Hepatocyte (in vitro differentiated cells): Measurements from ENCODE around the gene AGO3. TPM values are rescaled to one million over a fixed set of nuclear protein-coding genes. Genes with fewer than 3 reads are reported as not detected.
"Not testable (repeated sequence)": the region's sequence is repeated elsewhere in the genome, so short reads cannot be mapped to it uniquely, and the experiment has no call there.

Source experiments
- DNase-seq: peaks from one replicate; pipeline ENCODE4 v3.0.0-alpha.2; 2016; ENCODE audit warnings: low spot score
- H2AFZ ChIP-seq: fragments of 200-600 bp; sonication (generic); 2 replicates; pipeline ENCODE4 v1.6.0; 2016; ENCODE audit warnings: antibody characterized with exemption, mild to moderate bottlenecking
- H3K27ac ChIP-seq: fragments of 200-600 bp; sonication (generic); 2 replicates; pipeline ENCODE4 v1.5.1; 2016; ENCODE audit warnings: mild to moderate bottlenecking
- H3K27me3 ChIP-seq: fragments of 200-600 bp; sonication (generic); 2 replicates; pipeline ENCODE4 v1.6.1; 2016
- H3K36me3 ChIP-seq: fragments of 200-600 bp; sonication (generic); replicated peaks from 2 replicates; pipeline ENCODE4 v1.5.1; 2016; ENCODE audit warnings: low read depth; ENCODE audit not compliant: insufficient read depth
- H3K4me1 ChIP-seq: fragments of 200-600 bp; sonication (generic); 2 replicates; pipeline ENCODE4 v1.5.1; 2016; ENCODE audit warnings: mild to moderate bottlenecking, moderate library complexity; ENCODE audit not compliant: insufficient read depth
- H3K4me2 ChIP-seq: fragments of 200-600 bp; sonication (generic); 2 replicates; pipeline ENCODE4 v1.6.0; 2016
- H3K4me3 ChIP-seq: fragments of 200-600 bp; sonication (generic); 2 replicates; pipeline ENCODE4 v1.5.1; 2016; ENCODE audit warnings: mild to moderate bottlenecking
- H3K79me2 ChIP-seq: fragments of 200-600 bp; sonication (generic); 2 replicates; pipeline ENCODE4 v1.6.0; 2017; ENCODE audit warnings: mild to moderate bottlenecking
- H3K9me2 ChIP-seq: fragments of 200-600 bp; sonication (generic); replicated peaks from 2 replicates; pipeline ENCODE4 v1.6.0; 2017; ENCODE audit warnings: mild to moderate bottlenecking; ENCODE audit not compliant: insufficient read depth
- H3K9me3 ChIP-seq: fragments of 200-600 bp; sonication (generic); 2 replicates; pipeline ENCODE4 v1.5.1; 2016; ENCODE audit warnings: low read depth, mild to moderate bottlenecking
- H4K20me1 ChIP-seq: fragments of 200-600 bp; sonication (generic); 2 replicates; pipeline ENCODE4 v1.6.0; 2016; ENCODE audit warnings: mild to moderate bottlenecking; ENCODE audit not compliant: insufficient read depth, poor library complexity, severe bottlenecking
- CTCF ChIP-seq: fragments of 200-600 bp; sonication (generic); IDR thresholded peaks from 2 replicates; pipeline ENCODE4 v1.5.1; 2016; ENCODE audit warnings: antibody characterized with exemption, mild to moderate bottlenecking; ENCODE audit not compliant: poor library complexity
- EZH2 ChIP-seq: fragments of 200-600 bp; sonication (generic); IDR thresholded peaks from 2 replicates; pipeline ENCODE4 v1.6.1; 2016; ENCODE audit warnings: antibody characterized with exemption, mild to moderate bottlenecking, borderline replicate concordance
- EZH2phosphoT487 ChIP-seq: fragments of 200-600 bp; sonication (generic); IDR thresholded peaks from one replicate; pipeline ENCODE4 v1.6.1; 2018; ENCODE audit warnings: antibody characterized with exemption, mild to moderate bottlenecking, low read depth, moderate library complexity; ENCODE audit not compliant: unreplicated experiment, severe bottlenecking
- WGBS: methylation state at CpG from one replicate; pipeline ENCODE4 v1.1.6; 2016; ENCODE audit warnings: low lambda C conversion rate; ENCODE audit errors: missing lambda C conversion rate; 5-methylcytosine and 5-hydroxymethylcytosine counted together
- polyA plus RNA-seq: library from polyadenylated mRNA; unstranded; fragments of >200 nt; fragmentation: Nextera tagmentation; extraction: Ambion mirVana; gene quantifications from 2 replicates; pipeline ENCODE4 v1.2.1, GENCODE V29; 2016
- total RNA-seq: library from RNA; depleted of rRNA; stranded (reverse); fragments of >200 nt; gene quantifications from 2 replicates; pipeline ENCODE4 v1.2.3, GENCODE V29; 2014

Gene AGO3
- total and polyA plus RNA-seq, 2 experiments from 2014 or later: 16.9 to 24.4 TPM

GRCh38 chr1:35971601-35972000, 40.7 kb downstream of the AGO3 start:
- H3K9me2 ChIP-seq: no peaks in the 10 kb centered on the region
- no peaks in the 10 kb centered on the region for H3K27me3 ChIP-seq
- no peak overlapping the region for H3K27ac ChIP-seq
- no peak overlapping the region for H3K4me2 ChIP-seq
- peaks cover 31% of the 10 kb centered on the region for H3K79me2 ChIP-seq
- no peaks in the 10 kb centered on the region for H3K9me3 ChIP-seq
- no peak overlapping the region for H2AFZ ChIP-seq
- 97% methylated on average over 2 of the region's 2 CpGs for WGBS
- DNase-seq: no peak
- no peaks in the 10 kb centered on the region for H3K36me3 ChIP-seq
- TF ChIP-seq EZH2phosphoT487 (no peak), CTCF (no peak), EZH2 (no peak)
- no peak overlapping the region for H3K4me3 ChIP-seq
- peaks cover 6% of the 10 kb centered on the region for H4K20me1 ChIP-seq
- H3K4me1 ChIP-seq: no peaks in the 10 kb centered on the region

- H3K36me3 ChIP-seq, H3K9me3 ChIP-seq, H4K20me1 ChIP-seq, H3K27me3 ChIP-seq, H2AFZ ChIP-seq, DNase-seq, H3K4me2 ChIP-seq, H3K4me1 ChIP-seq, H3K27ac ChIP-seq, H3K9me2 ChIP-seq, H3K4me3 ChIP-seq: not testable (repeated sequence)
- H3K79me2 ChIP-seq: peaks cover 28% of the 10 kb centered on the region
- WGBS: 95% methylated on average over 3 of the region's 3 CpGs
Observed at GRCh38 chr1:35972631-35973030, 41.7 kb downstream of the AGO3 start.

- Histone ChIP-seq H3K4me3 (no peak overlapping the region), H3K36me3 (no peaks in the 10 kb centered on the region), H3K4me2 (no peak overlapping the region), H2AFZ (no peak overlapping the region), H3K27ac (no peak overlapping the region), H4K20me1 (no peaks in the 10 kb centered on the region), H3K4me1 (no peaks in the 10 kb centered on the region), H3K9me3 (no peaks in the 10 kb centered on the region), H3K79me2 (peaks cover 8% of the 10 kb centered on the region), H3K27me3 (no peaks in the 10 kb centered on the region), H3K9me2 (no peaks in the 10 kb centered on the region)
- no peak for DNase-seq
- TF ChIP-seq CTCF (no peak), EZH2phosphoT487 (no peak), EZH2 (no peak)
Observed at GRCh38 chr1:35980090-35980489, 49.2 kb downstream of the AGO3 start.

GRCh38 chr1:35988237-35988636, 57.3 kb downstream of the AGO3 start:
- Histone ChIP-seq H3K4me2 (no peak overlapping the region), H3K9me3 (no peaks in the 10 kb centered on the region), H3K27ac (no peak overlapping the region), H4K20me1 (no peaks in the 10 kb centered on the region), H3K36me3 (no peaks in the 10 kb centered on the region), H2AFZ (no peak overlapping the region), H3K4me1 (no peaks in the 10 kb centered on the region), H3K79me2 (no peaks in the 10 kb centered on the region), H3K9me2 (no peaks in the 10 kb centered on the region), H3K27me3 (no peaks in the 10 kb centered on the region), H3K4me3 (no peak overlapping the region)
- DNase-seq: no peak
- WGBS: 96% methylated on average over 1 of the region's 1 CpG
- TF ChIP-seq EZH2: no peak
- no peak for TF ChIP-seq EZH2phosphoT487
- TF ChIP-seq CTCF: no peak
